ENCODE results near the gene CDH11. TPM values are rescaled to one million over a fixed set of nuclear protein-coding genes. Genes with fewer than 3 reads are reported as not detected.

Gene CDH11
- total RNA-seq, 1 experiment from 2014 or later: 297 TPM

DNA sequence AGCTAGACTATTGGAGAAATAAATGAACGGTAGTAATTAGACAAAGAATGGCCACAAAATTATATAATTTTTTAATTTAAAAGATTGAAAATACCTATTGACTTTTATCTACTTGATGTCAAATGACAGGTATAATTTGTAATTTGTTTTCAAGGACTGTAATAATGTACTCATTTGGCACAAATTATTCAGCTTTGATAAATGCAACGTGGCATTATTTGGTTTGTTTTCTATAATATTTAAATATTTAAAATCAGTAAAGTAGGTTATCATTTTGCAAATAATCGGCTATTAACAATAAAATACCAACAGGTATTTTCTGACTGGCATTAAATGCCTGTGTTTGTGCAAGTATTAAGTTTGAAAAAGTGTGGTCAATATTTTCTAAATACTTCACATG is 60.6 kb downstream of the CDH11 start:
- intact Hi-C loops (cut with micrococcal nuclease; ENCODE audit: unreplicated experiment): no loop called here
- no peak for DNase-seq (ENCODE audit: low spot score)
- TF ChIP-seq EZH2 (IDR thresholded peaks at IDR 0.05; ENCODE audit: borderline replicate concordance, low read depth, low read length, poor library complexity, severe bottlenecking): no peak
- TF ChIP-seq, protein P1, sequence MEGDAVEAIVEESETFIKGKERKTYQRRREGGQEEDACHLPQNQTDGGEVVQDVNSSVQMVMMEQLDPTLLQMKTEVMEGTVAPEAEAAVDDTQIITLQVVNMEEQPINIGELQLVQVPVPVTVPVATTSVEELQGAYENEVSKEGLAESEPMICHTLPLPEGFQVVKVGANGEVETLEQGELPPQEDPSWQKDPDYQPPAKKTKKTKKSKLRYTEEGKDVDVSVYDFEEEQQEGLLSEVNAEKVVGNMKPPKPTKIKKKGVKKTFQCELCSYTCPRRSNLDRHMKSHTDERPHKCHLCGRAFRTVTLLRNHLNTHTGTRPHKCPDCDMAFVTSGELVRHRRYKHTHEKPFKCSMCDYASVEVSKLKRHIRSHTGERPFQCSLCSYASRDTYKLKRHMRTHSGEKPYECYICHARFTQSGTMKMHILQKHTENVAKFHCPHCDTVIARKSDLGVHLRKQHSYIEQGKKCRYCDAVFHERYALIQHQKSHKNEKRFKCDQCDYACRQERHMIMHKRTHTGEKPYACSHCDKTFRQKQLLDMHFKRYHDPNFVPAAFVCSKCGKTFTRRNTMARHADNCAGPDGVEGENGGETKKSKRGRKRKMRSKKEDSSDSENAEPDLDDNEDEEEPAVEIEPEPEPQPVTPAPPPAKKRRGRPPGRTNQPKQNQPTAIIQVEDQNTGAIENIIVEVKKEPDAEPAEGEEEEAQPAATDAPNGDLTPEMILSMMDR (conservative IDR thresholded peaks at IDR 0.05; ENCODE audit: low read depth, low read length): no peak
- no TSS peak for BruUV-seq (replicated peaks)
- Histone ChIP-seq H3K9me3 (ENCODE audit: low read depth, low read length, poor library complexity, severe bottlenecking) (no peaks in the 10 kb centered on the region), H3K27ac (ENCODE audit: low read depth, low read length, poor library complexity, severe bottlenecking) (no peak overlapping the region), H3K4me1 (ENCODE audit: insufficient read depth, low read length, poor library complexity, severe bottlenecking) (no peaks in the 10 kb centered on the region), H3K36me3 (ENCODE audit: insufficient read depth, low read length, poor library complexity, severe bottlenecking) (peaks cover 24% of the 10 kb centered on the region), H3K4me3 (ENCODE audit: low read depth, low read length, poor library complexity, severe bottlenecking) (no peak overlapping the region), H3K27me3 (replicated peaks; ENCODE audit: insufficient read depth, low read depth, low read length, poor library complexity) (no peaks in the 10 kb centered on the region)
- ChIA-PET POLR2A (ENCODE audit: low non-redundant PET) (no interaction called here), CTCF (no interaction called here)

GRCh38 chr16:65059406-65059980 is 62.4 kb downstream of the CDH11 start:
- Histone ChIP-seq H3K9me3 (ENCODE audit: low read depth, low read length, poor library complexity, severe bottlenecking) (no peaks in the 10 kb centered on the region), H3K4me3 (ENCODE audit: low read depth, low read length, poor library complexity, severe bottlenecking) (no peak overlapping the region), H3K27ac (ENCODE audit: low read depth, low read length, poor library complexity, severe bottlenecking) (no peak overlapping the region), H3K27me3 (replicated peaks; ENCODE audit: insufficient read depth, low read depth, low read length, poor library complexity) (no peaks in the 10 kb centered on the region), H3K4me1 (ENCODE audit: insufficient read depth, low read length, poor library complexity, severe bottlenecking) (no peaks in the 10 kb centered on the region), H3K36me3 (ENCODE audit: insufficient read depth, low read length, poor library complexity, severe bottlenecking) (peaks cover 17% of the 10 kb centered on the region)
- ChIA-PET CTCF (no interaction called here), POLR2A (ENCODE audit: low non-redundant PET) (no interaction called here)
- intact Hi-C loops (cut with micrococcal nuclease; ENCODE audit: unreplicated experiment): no loop called here
- BruUV-seq (replicated peaks): no TSS peak
- DNase-seq (ENCODE audit: low spot score): no peak
- TF ChIP-seq EZH2 (IDR thresholded peaks at IDR 0.05; ENCODE audit: borderline replicate concordance, low read depth, low read length, poor library complexity, severe bottlenecking): no peak
- TF ChIP-seq, protein P1 (conservative IDR thresholded peaks at IDR 0.05; ENCODE audit: low read depth, low read length): no peak

DNA sequence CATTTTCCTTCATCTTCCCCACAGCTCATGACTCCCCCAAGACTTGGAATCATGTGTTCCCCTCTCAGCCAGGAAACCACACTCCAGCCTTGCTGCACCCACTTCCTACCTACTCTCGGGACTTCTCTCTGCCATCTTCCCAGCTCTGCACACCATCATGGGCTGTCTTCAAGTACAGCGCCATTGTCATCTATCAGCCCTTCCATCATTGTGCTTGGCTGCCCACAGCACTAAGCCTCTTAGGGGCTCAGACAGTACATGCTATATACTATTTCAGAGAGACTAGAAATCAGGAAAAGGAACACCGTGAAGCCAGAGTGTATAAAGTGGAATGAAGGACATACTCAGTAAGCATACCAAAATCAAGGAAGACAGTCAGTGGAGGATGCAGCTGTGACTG is 64.7 kb downstream of the CDH11 start:
- no TSS peak for BruUV-seq (replicated peaks)
- Histone ChIP-seq H3K27me3 (replicated peaks; ENCODE audit: insufficient read depth, low read depth, low read length, poor library complexity) (no peaks in the 10 kb centered on the region), H3K4me1 (ENCODE audit: insufficient read depth, low read length, poor library complexity, severe bottlenecking) (no peaks in the 10 kb centered on the region), H3K4me3 (ENCODE audit: low read depth, low read length, poor library complexity, severe bottlenecking) (no peak overlapping the region), H3K36me3 (ENCODE audit: insufficient read depth, low read length, poor library complexity, severe bottlenecking) (peaks cover 29% of the 10 kb centered on the region), H3K27ac (ENCODE audit: low read depth, low read length, poor library complexity, severe bottlenecking) (no peak overlapping the region), H3K9me3 (ENCODE audit: low read depth, low read length, poor library complexity, severe bottlenecking) (no peaks in the 10 kb centered on the region)
- CTCF ChIA-PET: no interaction called here
- no peak for DNase-seq (ENCODE audit: low spot score)
- intact Hi-C loops (cut with micrococcal nuclease; ENCODE audit: unreplicated experiment): no loop called here
- TF ChIP-seq, protein P1 (conservative IDR thresholded peaks at IDR 0.05; ENCODE audit: low read depth, low read length): no peak
- no peak for TF ChIP-seq EZH2 (IDR thresholded peaks at IDR 0.05; ENCODE audit: borderline replicate concordance, low read depth, low read length, poor library complexity, severe bottlenecking)
- POLR2A ChIA-PET (ENCODE audit: low non-redundant PET): no interaction called here
